GF-D8 (cell line): ENCODE results near the gene GNG8.
A peak's percentile ranks its signal among the peaks of the same experiment; 100 is the strongest.

Source experiments
- DNase-seq: peaks from one replicate; lab custom pipeline; 2025; lab: John Stamatoyannopoulos, UW

GNG8 gene

GRCh38 chr19:46602392-46603194, 33.4 kb downstream of the GNG8 start:
- DNase-seq: no peak

- DNase-seq: no peak
These were observed 34.4 kb downstream of the GNG8 start, which contains the start of gene CALM3 for GRCh38 chr19:46601318-46602224. TSS of gene CALM3 (plus strand) at chr19:46601330. CDS start at chr19:46601435, 105 bp downstream.

GRCh38 chr19:46600384-46601317, 35.4 kb downstream of the GNG8 start:
- DNase-seq: peak; percentile 82

- DNase-seq: no peak
These were observed 36.2 kb downstream of the GNG8 start for GRCh38 chr19:46599716-46600373.

GRCh38 chr19:46598372-46598917, 37.6 kb downstream of the GNG8 start:
- DNase-seq: no peak

GRCh38 chr19:46596008-46596407, 40.0 kb downstream of the GNG8 start:
- no peak for DNase-seq

- no peak for DNase-seq
These were observed 44.1 kb downstream of the GNG8 start for GRCh38 chr19:46591870-46592269.

- DNase-seq: no peak
These were observed 44.7 kb downstream of the GNG8 start for GRCh38 chr19:46591254-46591653.

GRCh38 chr19:46587861-46588260, 48.1 kb downstream of the GNG8 start:
- DNase-seq: no peak

- DNase-seq: no peak
These were observed 49.7 kb downstream of the GNG8 start for GRCh38 chr19:46586294-46586693.

- no peak for DNase-seq
These were observed 50.5 kb downstream of the GNG8 start for GRCh38 chr19:46585539-46585938.
